K562 treated with DMSO at 1 percent for 48 hours (cell line): ENCODE data around the gene DSP. TPM values are rescaled to one million over a fixed set of nuclear protein-coding genes. Genes with fewer than 3 reads are reported as not detected.

Experiments used
- total RNA-seq: library from RNA; unstranded; fragments of 300-600 nt; gene quantifications from 2 replicates; pipeline ENCODE4 v1.2.3, GENCODE V29; 2022; ENCODE audit warnings: low replicate concordance; ENCODE audit errors: extremely low read depth

The DSP gene
- total RNA-seq, result not detected in 2 replicates

GRCh38 chr6:7541175-7542064, at the start of gene DSP:
Gene DSP (plus strand): TSS chr6:7541671. CDS start chr6:7541916, 245 bp downstream.

GRCh38 chr6:7589949-7590917, 48.8 kb downstream of the DSP start, which contains the start of gene SNRNP48:
Gene SNRNP48 (plus strand): TSS chr6:7590198. CDS start chr6:7590258, 60 bp downstream.

Other genes starting within 250 kb of the DSP start
- not detected in 2 replicates for gene SSR1, start 228.5 kb upstream of the DSP start, total RNA-seq
- gene CAGE1, start 151.9 kb upstream of the DSP start, total RNA-seq, result not detected in 2 replicates
- not detected in 2 replicates for gene RIOK1, start 151.9 kb upstream of the DSP start, total RNA-seq
- not detected in 2 replicates for gene SNRNP48, start 48.5 kb downstream of the DSP start, total RNA-seq
- gene BMP6, start 184.4 kb downstream of the DSP start, total RNA-seq, result not detected in 2 replicates